GM19025 (cell line): Measurements from ENCODE around the gene RNF125.
"Not testable (repeated sequence)": the region's sequence is repeated elsewhere in the genome, so short reads cannot be mapped to it uniquely, and the experiment has no call there.

Source experiments
- ATAC-seq: cut with Tn5 transposase; IDR thresholded peaks from one replicate; pipeline ENCODE4 v1.9.1; 2021; ENCODE audit warnings: mild to moderate bottlenecking, low read depth, moderate library complexity; ENCODE audit not compliant: unreplicated experiment

Gene RNF125

DNA sequence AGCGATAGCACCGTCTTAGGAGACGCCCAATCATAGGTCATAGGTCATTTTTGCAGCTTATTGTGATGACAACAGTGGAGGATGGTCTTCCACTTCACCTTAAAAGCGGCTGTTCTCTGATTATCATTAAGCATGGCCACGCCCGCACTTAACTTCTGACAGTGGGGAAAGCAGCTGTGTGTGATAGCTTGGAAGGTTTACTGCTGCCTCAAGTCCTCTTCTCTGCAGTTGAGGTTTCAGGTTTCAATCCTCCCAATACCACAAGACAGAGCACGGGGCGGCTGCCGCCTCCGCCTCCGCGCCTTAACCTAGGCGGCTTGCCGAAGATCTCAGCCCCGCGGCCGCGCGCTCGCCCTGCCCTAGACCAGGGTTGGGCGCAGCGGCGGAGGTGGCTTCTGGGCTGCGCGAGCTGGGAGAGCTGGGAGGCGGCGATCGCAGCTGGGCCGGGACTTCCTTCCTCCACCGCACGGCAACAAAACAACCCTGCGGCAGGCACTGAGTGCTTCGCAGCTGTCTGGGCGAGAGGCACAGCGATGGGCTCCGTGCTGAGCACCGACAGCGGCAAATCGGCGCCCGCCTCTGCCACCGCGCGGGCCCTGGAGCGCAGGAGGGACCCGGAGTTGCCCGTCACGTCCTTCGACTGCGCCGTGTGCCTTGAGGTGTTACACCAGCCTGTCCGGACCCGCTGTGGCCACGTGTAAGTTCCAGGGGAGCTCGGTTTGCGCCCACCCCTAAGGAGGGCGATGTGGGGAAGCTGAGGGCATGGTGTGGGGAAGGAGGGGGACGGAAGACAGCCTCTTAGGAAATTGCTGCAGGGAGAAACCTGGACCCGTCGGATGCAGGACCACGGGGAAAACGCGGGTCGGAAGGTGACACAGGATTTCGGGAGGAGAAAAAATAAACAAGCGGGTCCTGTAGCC, at the start of gene RNF125:
Gene RNF125 (plus strand): TSS at position 495 of the 920 bp plus-strand sequence. CDS start 39 bp downstream, at position 534.
- ATAC-seq, result peak; percentile 91

- ATAC-seq, result no peak
Observed at GRCh38 chr18:31970617-31971016, 48.0 kb upstream of the RNF125 start.

DNA sequence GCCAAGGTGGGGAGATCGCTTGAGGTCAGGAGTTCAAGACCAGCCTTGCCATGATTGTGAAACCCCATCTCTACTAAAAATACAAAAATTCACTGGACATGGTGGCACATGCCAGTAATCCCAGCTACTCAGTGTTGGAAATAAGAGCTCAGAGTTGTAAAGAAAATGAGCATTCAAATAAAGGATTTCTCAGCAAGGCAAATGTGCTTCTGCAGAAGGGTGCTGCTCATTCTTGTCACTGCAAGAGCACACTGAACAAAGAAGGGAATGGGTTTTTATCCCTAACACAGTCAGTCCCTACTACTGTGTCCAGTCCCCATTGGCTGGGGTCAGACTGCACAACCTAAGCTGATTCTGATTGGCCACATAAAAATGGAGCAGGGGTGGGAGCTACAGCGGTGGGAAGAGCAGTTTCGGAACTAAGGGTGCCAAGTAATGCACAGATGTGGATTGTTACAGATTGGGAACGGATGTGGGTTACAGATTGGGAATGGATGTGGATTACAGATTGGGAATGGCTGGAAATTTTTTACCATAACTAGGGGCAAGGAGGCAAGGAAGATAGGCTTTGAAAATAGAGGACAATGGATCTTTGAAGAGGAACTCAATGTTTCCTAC, 44.6 kb upstream of the RNF125 start:
- no peak for ATAC-seq

GRCh38 chr18:31976242-31976641, 42.4 kb upstream of the RNF125 start:
- ATAC-seq, result no peak

DNA sequence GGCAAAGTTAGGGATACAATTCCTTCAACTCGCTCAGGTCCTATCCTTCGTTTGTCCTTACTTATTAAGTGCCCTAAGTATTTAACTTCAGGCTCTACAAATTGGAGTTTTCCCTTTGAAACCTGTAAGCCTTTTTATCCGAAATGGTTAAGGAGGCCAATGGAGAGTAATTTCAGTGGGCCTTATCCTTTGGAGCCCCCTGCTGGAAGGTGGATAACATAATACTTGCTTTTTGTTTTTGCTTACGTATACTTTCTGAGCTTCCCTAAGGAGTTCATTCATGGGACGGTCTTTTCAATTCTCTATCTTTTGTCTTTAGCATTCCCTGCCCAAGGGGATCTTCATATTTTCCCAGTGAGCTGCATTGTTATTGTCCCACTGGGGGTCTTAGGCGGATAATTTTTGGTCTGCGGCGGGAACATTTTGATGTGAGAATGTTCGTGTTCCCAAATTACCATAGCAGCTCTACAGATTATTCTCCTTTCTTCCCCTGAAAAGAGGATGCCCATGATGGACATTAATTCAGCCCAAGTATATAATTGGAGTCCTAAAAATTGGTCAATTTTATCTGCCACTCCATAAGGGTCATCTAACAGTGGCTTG, 41.3 kb upstream of the RNF125 start:
- no peak for ATAC-seq

- no peak for ATAC-seq
Observed at GRCh38 chr18:31978616-31979015, 40.0 kb upstream of the RNF125 start.

GRCh38 chr18:31979714-31980113, 38.9 kb upstream of the RNF125 start:
- ATAC-seq, result no peak

DNA sequence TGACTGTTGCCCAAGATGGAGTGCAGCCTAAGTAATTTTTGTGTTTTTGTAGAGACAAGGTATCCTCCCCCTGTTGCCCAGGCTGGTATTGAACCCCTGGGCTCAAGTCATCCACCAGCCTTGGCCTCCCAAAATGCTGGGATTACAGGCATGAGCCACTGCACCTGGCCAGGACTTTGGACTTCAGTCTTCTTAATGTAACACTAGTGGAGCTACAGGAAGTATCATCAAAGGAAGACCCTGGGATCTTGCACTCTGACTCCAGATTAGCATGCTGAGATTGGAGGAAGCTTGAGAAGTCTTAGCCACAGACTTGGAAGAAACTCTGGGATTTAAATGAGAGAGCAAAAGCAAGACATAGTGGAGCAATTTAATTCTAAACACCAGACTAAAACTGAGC, 37.8 kb upstream of the RNF125 start:
- ATAC-seq, result no peak

- no peak for ATAC-seq
Observed at GRCh38 chr18:31983020-31983419, 35.6 kb upstream of the RNF125 start.

DNA sequence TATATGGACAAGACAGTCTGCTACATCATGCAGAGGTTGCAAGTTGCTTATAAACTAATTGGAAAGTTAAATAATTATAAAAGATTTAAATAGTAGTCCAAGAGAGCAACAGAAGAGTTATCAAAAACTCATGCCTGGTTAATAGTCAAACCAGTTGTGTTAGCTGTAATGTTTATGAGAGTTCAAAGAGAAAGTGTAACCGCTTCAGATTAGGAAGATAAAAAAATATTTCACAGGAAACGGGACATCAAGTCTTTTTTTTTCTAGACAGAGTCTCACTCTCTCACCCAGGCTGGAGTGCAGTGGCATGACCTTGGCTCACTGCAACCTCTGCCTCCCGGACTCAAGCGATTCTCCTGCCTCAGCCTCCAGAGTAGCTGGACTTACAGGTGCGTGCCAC, 34.6 kb upstream of the RNF125 start:
- no peak for ATAC-seq

GRCh38 chr18:31990823-31991222, 27.8 kb upstream of the RNF125 start:
- no peak for ATAC-seq

DNA sequence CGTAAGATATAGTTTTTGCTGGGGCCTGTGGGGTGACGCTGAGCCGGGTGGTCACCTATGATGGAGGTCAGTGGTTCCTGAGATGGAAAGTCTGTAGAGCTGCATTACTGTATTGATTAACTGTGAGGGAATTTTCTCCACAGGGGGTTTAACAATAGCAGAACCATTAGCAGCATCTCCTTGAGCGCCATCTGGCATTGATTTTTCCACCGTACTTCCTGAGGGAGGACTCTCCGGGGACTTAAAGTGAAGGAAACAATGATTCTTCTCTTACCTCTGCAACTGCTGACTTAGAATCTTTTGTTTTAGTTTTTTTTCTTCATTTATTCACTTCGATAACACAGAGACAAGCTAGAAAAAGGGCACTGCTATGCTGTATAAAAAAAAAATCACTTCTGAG, 22.6 kb upstream of the RNF125 start:
- ATAC-seq, result no peak

DNA sequence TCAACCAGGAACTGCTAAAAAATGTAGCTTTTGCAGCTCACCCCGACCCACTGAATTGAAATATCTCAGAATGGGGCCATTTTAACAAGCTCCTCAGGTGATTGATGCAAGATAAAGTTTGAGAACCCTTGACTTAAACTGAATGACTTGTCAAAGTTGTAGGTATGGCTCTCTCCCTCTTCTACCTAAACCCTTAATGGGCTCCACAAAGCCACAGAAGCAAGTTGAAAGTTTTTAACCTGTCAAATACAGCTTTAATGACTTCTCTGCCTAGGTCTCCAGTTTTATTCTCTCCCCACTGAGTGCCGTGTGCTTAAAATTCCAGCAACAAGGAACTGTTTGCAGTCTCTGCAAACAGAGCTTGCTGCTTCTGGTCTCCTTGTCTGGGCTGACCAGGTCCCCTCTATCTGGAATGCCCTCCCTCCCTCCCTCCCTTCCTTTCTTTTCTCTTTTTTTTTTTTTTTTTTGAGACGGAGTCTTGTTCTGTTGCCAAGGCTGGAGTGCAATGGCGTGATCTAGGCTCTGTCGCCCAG, 19.7 kb upstream of the RNF125 start:
- no peak for ATAC-seq

DNA sequence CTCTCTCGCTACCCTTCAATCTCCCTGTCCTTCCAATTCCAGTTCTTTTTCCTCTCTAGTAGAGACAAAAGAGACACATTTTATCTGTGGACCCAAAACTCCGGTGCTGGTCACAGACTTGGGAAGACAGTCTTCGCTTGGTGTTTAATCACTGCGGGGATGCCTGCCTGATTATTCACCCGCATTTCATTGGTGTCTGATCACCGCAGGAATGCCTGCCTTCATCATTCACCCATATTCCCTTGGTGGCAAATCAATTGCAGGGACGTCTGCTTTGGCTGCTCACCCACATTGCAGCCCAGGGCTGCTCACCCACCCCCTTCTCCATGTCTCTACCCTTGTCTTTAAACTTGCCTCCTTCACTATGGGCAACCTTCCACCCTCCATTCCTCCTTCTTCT, 17.5 kb upstream of the RNF125 start:
- ATAC-seq, result not testable (repeated sequence)

DNA sequence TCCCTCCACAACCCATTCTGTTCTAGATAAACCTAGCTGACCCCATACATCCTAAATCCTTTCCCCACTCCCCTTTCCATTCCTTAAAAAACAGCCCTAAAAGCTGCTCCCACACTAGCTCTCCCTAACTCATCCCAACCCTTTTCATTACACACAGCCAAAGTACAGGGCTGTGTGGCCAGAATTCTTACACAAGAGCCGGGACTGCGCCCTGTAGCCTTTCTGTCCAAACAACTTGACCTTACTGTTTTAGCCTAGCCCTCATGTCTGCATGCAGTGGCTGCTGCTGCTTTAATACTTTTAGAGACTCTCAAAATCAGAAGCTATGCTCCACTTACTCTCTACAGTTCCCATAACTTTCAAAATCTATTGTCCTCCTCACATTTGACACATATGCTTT, 14.8 kb upstream of the RNF125 start:
- ATAC-seq, result not testable (repeated sequence)

- no peak for ATAC-seq
Observed at GRCh38 chr18:32010124-32010721, 8.4 kb upstream of the RNF125 start.

GRCh38 chr18:32011193-32011592, 7.4 kb upstream of the RNF125 start:
- no peak for ATAC-seq

GRCh38 chr18:32019251-32019948, 775 bp downstream of the RNF125 start:
- no peak for ATAC-seq

DNA sequence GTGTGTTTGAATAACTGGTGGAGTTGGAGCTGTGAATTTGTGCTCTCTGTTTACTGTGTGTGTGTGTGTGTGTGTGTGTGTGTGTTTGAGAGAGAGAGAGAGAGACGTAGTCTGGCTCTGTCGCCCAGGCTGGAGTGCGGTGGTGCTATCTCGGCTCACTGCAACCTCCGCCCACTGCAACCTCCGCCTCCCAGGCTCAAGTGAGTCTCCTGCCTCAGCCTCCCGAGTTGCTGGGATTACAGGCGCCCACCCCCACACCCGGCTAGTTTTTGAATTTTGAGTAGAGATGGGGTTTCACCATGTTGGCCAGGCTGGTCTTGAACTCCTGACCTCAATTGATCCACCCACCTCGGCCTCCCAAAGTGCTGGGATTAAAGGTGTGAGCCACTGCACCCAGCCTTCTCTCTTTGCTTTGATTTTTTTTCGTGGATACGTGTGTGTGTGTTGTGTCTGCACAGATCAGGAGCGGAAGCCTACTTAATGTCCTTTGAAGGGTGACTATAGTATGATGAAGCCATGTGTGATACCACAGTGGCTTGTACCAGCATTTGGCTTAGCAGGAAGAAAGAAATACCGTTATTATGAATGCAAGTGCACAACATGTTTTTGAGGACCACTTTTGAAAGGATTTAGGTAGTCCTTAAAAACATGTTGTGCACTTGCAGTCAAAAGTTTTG, 1.5 kb downstream of the RNF125 start:
- not testable (repeated sequence) for ATAC-seq
